Sciatic nerve (tissue), 2 donors: ENCODE results near the gene EML1. TPM values are rescaled to one million over a fixed set of nuclear protein-coding genes. Genes with fewer than 3 reads are reported as not detected.

ENCODE experiments used
- ATAC-seq: fragments of 200-7000 bp; cut with Tn5 transposase; one replicate; pipeline ENCODE4 v1.9.1; 2020; ENCODE audit warnings: mild to moderate bottlenecking, moderate library complexity
- DNase-seq: peaks from one replicate; pipeline ENCODE4 v3.0.0-alpha.2; 2020; ENCODE audit warnings: low spot score
- intact Hi-C: fragments of 100-400 bp; cut with DNase I; formaldehyde crosslinking; loops from one replicate; pipeline ENCODE4 v1.14.2; 2022
- total RNA-seq: library from RNA; stranded (reverse); fragmentation: NEBNext Ultra II Directional; extraction: Animal tissue kit (Norgen Biotek cat#: 25700); gene quantifications from one replicate; pipeline ENCODE4 v1.2.1, GENCODE V29; 2021
- donor health status: DM: no; HTN: no; CAD: no.
- donor health status: DM: no; HTN: no; CAD: no.

The EML1 gene, protein sequence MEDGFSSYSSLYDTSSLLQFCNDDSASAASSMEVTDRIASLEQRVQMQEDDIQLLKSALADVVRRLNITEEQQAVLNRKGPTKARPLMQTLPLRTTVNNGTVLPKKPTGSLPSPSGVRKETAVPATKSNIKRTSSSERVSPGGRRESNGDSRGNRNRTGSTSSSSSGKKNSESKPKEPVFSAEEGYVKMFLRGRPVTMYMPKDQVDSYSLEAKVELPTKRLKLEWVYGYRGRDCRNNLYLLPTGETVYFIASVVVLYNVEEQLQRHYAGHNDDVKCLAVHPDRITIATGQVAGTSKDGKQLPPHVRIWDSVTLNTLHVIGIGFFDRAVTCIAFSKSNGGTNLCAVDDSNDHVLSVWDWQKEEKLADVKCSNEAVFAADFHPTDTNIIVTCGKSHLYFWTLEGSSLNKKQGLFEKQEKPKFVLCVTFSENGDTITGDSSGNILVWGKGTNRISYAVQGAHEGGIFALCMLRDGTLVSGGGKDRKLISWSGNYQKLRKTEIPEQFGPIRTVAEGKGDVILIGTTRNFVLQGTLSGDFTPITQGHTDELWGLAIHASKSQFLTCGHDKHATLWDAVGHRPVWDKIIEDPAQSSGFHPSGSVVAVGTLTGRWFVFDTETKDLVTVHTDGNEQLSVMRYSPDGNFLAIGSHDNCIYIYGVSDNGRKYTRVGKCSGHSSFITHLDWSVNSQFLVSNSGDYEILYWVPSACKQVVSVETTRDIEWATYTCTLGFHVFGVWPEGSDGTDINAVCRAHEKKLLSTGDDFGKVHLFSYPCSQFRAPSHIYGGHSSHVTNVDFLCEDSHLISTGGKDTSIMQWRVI
- 59.0 TPM for total RNA-seq

DNA sequence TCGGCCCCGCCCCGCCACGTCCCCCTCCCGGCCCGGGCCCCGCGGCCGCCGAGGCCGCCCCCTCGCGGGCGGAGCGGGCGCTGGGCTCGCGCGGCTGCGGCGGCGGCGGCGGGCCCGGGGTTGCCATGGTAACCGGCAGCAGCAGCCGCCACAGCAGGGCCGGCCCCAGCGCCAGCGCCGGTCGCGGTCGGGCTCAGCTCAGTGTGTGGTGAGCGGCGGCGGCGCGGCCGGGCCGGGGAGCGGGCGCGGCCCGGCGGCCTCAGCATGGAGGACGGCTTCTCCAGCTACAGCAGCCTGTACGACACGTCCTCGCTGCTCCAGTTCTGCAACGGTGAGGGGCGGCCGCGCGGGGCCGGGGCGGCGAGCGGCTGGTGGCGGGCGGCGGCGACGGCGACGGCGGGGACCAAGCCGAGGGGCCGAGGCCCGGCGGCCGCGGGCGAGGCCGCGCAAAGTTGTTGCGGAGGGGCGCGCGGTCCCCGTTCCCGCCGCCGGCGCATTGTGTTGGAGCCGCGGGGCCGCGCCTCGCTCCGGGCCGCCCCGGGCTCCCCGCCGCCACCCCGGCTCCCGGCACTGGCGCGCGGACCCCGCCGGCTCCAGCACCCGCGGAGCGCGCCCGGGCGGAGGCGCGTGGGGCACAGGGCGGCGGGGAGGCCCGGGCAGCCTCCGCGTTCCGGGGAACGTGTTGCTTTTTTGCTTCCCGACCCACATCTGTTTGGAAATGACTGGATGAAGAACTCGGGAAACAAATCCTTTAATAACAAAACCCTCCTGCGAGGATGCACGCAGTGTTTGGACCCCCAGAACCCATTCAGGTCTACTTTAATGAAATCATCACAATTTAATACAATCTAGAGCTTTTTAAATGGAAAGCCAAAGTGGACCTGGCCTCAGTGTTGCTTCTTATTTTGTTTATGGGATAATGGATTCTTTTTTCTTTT, at the start of gene EML1:
TSS of gene EML1 (plus strand) at position 201 of the 938 bp plus-strand sequence. CDS start at position 265, 64 bp downstream.
- peak; percentile 91 for ATAC-seq
- intact Hi-C loops: no loop called here
- DNase-seq: peak; percentile 90

DNA sequence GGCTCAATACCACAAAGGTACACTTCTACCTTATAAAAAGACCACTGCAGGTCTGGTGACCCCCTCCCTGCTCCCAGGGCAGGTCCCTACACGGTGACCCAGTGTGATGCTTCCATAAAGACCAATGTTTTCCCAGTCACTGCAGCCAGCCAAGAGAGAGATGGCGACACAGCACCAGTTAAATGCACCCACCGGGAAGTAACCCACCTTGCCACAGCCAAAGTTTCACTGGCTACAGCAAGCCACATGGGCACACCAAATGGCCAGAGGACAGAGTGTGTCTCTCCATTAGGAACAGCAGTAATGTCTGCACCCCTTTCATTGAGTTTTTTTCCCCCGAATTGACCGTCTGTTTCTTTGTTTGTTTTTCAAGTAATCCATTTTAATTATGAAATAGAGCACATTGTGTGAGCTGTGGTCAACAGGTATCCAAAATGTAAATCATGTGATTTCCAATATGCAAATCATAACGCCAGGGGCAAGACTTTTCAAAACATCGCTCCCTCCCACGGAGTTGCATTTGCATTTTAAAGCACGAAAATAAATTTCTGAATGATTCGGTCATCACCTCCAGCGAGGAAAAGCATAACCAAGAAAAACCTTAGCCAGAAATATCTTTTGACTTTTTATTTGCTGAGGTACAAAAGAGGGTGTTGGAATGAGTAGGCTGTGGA, 48.9 kb upstream of the EML1 start:
- DNase-seq (no peak), ATAC-seq (no peak)
- intact Hi-C loops: loop anchor here (10.0 kb wide), 1 partner anchor 1320 kb away; no protein-coding TSS in a partner anchor

DNA sequence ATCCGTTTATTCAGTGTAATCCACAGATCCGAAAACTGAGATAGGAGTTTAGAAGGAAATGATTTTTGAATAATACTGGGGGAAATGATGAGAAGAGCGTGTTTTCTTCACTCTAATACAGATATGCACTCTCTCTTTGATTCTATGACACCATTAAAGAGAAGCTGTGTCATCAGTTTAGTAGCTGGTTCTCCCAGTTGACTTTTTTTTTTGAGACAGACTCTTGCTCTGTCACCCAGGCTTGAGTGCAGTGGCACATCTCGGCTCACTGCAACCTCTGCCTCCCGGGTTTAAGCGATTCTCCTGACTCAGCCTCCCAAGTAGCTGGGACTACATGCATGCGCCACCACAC, 48.4 kb upstream of the EML1 start:
- intact Hi-C loops: loop anchor here (10.0 kb wide), 1 partner anchor 1320 kb away; no protein-coding TSS in a partner anchor
- DNase-seq (no peak), ATAC-seq (no peak)

DNA sequence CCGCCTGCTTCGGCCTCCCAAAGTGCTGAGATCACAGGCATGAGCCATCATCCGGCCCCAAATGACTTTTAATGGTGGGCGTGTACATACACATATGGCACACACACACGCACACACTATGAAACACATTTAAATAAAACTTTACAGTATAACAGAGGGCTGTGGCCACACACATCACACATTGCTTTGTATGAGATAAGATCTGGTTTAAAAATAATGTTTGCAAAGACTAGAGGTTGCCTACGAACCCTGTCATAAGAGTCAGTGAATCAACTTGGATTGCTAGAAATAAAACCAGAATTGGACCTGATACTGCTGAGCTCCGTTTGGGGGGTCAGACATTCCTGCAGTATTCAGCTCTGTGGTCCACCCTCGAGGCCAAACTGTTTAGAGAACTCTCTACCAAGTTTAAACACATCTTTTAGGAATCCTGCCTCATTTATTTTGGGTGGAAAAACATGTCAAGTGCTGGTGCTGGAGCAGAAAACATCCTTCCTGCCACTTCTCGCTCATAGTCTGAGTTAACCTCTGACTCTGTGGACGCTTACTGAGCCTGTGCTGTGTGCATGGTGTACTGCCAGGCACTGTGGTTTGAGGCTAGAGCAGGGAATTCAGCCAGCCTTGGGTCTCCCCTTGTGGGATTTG, 47.8 kb upstream of the EML1 start:
- intact Hi-C loops: loop anchor here (10.0 kb wide), 1 partner anchor 1319 kb away; no protein-coding TSS in a partner anchor
- ATAC-seq (peak; percentile 82), DNase-seq (no peak)

DNA sequence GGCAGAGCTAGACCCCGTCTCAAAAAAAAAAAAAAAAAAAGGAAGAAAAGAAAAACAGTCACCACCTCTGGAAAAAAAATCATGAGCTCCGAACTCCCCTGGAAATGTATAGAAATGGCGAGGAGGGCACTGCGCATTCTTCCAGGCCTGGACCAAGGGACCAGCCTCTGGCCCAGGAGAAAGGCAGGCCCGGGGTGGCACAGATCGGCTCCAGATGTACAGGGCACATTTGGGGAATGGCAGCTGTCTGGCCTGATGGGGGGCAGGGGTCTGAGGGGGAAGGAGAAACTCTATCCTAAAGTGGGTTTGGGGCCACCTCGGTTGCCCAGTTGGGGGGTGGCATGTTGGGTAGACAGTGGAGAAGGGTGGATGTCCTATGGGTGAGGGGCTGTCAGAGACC, 46.0 kb upstream of the EML1 start:
- DNase-seq (no peak), ATAC-seq (no peak)
- intact Hi-C loops: loop anchor here (10.0 kb wide), 1 partner anchor 1318 kb away; no protein-coding TSS in a partner anchor

DNA sequence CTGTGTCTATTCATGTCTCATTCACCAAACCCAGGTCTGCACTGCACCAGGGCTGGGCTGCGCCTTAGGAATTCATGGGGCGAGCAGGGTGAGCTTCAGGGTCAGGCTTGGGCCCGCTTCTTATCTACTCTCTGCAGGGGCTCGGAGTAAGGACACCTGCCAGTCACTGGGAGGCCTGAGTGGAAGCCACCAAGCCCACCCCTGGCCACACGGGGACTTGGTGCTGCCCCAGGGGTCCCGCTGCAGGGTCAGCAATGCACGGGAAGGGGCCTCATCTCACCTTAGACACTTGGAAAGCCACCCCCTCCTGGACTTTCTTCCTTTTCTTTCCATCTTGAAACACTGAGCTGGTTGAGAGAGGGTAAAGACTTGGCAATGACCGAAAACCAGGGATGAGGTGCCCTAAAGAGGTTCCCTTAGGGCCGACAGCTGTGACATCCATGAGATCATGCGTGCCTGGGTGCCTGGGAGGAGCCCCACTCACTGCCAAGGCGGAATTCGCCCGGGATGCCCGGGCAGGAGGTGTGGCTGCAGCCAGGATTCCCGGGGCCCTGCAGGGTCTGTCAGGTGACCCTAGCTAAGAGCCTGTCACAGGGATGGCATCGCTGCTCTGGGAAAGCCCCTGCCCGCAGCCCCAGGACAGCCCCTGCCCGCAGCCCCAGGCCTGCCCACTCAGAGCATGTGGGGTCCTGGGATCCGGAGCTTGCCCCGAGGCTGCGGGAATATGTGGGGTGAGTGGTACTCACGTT, 45.5 kb upstream of the EML1 start:
- ATAC-seq (no peak), DNase-seq (no peak)
- intact Hi-C loops: loop anchor here (10.0 kb wide), 1 partner anchor 1317 kb away; no protein-coding TSS in a partner anchor

DNA sequence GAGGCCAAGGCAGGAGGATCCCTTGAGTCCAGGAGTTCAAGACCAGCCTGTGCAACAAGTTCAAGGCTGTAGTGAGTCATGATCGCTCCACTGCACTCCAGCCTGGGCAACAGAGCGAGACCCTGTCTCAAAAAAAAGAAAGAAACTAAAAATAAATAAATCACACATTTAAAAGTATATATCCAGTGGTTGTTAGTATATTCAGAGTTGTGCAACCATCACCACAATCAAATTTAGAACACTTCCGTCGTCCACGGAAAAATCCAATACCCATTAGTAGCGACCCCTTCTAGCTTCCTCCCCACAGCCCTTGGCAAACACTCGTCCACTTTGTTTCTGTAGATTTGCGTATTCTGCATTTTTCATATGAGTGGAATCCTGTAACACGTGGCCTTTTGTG, 44.7 kb upstream of the EML1 start:
- intact Hi-C loops: loop anchor here (10.0 kb wide), 1 partner anchor 1316 kb away; no protein-coding TSS in a partner anchor
- no peak for DNase-seq
- ATAC-seq: no peak

DNA sequence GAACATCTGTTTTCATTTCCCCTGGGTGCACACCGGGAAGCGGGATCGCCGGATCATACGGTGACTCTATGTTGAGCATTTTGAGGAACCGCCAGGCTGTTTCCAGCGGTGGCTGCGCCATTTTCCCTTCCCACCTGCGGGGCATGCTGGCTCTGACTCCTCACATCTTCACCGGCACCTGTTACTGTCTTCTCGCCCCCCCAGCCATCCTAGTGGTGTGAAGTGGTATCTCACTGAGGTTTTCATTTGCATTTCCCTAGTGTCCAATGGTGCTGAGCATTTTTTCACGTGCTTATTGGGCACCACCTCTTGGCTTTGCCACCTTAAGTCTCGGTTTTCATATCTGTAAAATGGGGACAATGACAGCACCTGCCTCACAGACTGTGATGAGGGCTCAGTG, 44.1 kb upstream of the EML1 start:
- ATAC-seq (no peak), DNase-seq (no peak)
- intact Hi-C loops: loop anchor here (10.0 kb wide), 1 partner anchor 1316 kb away; no protein-coding TSS in a partner anchor

DNA sequence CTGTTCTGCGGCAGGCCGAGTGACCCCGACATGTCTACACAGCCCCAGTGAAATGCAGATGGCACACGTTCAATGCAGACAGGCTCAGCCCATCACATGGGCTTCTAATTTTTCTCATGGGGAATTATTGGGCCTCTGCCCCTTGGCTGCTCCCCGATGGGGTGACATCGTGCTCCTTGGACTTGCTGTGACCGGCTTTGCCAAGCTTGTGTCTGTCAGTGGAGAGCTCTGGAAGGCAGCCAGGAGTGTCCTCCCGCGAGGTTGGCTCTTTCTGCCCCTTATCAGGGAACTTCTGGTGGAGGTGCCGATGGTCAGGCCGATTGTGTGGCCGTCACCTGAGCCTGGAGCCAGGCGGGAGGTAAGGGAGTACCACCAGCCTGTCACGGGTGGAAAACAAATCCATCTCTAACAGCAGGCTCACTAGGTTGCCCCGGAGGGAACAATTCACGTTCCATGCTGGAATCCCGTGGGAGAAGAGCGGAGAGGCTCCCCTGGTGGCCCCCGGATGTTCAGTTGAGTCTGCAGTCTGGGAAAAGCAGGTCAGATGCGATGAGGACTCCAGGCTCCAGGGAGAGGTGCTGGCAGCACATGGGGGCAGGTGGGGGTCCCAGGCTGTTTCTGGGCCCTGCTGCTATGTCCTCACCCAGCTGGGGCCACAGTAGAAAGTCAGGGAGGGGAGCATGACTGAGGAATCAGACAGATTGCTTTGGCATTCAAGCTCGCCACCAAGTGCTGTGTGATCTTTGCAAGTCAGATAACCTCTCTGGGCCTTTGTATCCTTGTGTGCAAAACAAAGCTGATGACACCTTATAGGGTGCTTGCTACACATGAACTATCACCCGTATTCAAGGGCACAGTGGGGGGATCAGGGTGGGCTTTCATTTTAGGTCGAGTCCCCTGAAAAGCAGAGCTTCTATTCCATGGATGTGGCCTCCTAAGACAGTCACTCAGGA, 43.2 kb upstream of the EML1 start:
- no peak for DNase-seq
- peak; percentile 4 for ATAC-seq
- intact Hi-C loops: loop anchor here (10.0 kb wide), 1 partner anchor 1315 kb away; no protein-coding TSS in a partner anchor

DNA sequence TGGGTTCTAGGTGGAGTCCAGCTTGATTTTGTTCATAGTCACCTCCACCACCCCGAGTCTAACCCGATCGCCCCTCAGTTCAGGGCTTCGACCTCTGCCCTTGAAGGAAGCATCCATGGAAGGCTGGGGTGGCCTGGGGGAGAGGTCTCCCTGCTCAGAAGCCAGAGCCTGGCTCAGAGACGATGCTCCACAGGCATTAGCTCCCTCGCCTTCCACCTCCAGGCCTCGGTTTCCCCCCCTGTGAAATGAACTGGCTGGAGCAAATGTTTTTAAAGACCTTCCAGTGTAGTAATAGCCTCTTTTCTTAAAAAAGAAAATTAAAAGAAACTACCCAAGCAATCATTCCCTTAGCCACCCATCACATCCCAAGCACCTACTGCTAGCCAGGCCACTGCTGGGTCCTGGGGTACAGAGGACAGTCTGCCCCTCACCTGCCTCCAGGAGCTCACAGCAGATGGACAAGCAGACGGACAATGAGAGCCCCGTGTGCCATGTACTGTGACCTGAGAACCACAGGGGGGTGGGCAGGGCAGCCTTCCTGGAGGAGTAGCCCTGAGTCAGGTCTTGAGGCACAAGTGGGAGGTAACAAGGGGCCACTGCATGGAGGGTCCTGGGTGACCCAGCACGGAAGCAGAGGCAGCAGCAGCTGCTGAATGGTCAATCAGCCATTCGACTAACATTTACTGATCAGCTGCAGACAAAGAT, 42.3 kb upstream of the EML1 start:
- DNase-seq (no peak), ATAC-seq (no peak)
- intact Hi-C loops: no loop called here

DNA sequence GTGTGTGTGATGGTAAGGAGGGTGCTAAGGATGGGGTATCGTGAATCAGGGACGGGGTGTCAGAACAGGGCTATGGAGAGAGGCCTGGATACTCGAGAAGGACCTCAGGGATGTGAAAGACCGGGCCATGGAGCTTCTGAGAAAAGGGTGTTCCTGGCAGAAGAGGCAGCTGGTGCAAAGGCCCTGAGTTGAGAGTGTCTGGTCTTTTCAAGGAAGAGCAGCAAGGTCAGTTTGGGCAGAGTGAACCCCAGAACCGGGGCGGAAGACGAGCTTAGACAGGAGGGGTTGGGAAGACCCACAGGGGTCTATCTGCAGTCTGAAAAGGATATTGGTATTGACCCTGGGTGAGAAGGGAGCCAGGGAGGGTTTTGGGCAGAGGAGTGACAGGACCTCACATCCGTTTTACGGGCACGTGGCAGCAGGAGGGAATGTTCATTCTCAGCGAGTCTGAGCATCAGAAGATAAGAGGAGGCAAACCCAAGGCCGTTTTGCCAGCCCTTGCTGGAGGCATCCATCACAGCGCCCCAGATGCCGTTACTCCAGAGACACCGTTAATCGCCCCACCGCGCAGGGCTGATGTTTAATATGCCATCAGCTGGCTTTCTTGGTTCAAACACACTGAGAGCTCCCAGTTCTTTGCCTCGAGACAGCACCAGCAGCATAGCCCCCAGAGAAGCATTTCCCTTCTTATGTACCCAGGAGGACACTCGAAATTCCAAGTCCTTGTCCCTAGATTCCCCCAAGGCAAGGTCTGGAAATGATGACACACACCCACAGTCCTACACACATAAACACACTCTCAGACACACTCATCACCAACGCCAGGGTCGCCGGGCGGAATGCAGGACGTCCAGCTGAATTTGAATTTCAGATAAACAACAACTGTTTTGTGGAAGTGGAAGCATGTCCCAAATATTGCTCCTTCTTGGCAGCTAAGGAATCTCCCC, 41.4 kb upstream of the EML1 start:
- intact Hi-C loops: no loop called here
- DNase-seq (no peak), ATAC-seq (no peak)

DNA sequence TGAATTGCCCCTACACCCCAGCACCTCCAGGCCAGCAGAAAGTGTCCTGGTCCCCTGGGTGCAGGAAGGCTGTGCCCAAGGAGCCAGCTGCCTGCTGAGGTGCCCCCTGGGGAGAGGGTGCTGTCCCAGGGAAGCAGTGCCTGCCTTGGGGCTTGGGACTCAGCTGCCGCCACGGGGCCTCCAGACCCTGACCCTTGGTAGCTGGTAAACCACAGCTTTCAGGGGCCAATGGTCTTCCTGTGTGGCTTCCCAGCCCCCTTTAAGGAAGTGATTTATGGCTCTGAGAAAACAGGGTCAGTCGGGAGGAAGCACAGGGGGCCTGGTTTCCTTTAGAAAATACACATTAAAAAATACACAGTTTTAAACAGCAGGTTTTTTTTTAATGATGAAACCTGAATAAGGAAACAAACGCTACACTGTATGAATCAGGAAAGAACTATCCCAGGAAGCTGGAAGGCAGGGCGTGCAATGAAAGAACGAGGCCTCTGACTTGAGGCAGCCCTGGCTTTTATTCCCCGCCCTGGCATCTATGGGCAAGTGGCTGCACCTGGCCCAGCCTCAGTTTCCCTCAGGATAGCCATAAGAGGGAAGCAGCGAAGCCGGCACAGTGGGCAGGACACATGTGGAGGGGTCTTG, 40.6 kb upstream of the EML1 start:
- DNase-seq (no peak), ATAC-seq (no peak)
- intact Hi-C loops: no loop called here

DNA sequence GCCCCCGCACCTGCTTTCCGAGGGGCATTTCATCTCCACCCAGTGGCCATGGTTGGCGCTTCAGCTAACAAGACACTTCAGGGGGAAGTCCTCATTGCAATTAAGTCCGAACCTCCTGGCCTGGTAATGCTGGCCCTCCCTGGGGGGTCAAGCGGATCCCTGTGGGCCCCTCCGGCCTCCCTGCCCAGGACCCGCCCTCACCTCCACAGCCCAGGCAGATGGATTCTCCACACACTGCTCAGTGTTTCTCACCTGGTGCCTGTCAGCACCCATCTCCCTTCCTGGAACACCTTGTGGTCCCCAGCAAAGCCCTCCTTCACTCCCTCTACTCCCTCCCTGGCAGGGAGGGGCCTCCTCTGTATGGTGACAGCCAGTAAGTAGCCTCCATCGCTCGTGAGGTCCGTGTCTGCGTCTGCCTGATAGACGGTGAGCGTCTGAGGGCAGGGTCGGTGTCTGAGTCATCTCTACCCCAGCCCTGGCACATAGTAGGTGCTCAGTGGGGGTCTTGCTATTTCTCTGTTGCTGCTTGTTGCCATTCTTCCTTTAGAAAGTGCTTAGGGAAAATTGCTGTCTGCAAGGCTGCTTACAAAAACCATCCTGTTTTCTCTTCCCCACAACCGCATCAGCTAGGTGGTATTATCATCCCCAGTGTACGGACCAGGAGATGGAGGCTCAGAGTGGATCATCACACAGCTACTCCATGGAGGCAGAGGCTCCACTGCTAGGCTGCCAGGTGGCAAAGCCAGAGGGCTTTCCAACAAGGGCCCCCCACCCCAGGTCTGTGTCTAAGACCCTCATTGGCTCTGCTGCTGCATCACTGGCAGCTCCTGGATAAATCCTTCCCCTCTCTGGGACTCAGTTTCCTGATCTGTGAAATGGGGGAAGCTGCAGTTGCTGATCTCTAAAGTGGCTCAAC, 39.7 kb upstream of the EML1 start:
- intact Hi-C loops: no loop called here
- ATAC-seq: no peak
- no peak for DNase-seq
